Smooth muscle cell (in vitro differentiated cells): ENCODE results near the gene RNF183. TPM values are rescaled to one million over a fixed set of nuclear protein-coding genes. Genes with fewer than 3 reads are reported as not detected.
A peak's percentile ranks its signal among the peaks of the same experiment; 100 is the strongest.

ENCODE experiments used
- DNase-seq: peaks from one replicate; lab custom pipeline; 2025; ENCODE audit not compliant: unreplicated experiment; lab: John Stamatoyannopoulos, UW
- H2AFZ ChIP-seq: fragments of 200-600 bp; sonication (generic); 2 replicates; pipeline ENCODE4 v1.6.0; 2016; ENCODE audit warnings: antibody characterized with exemption, low read depth, mild to moderate bottlenecking
- H3F3A ChIP-seq: fragments of 200-600 bp; sonication (generic); 2 replicates; pipeline ENCODE4 v1.6.0; 2017; ENCODE audit warnings: antibody characterized with exemption, low read depth
- H3K27ac ChIP-seq: fragments of 200-600 bp; sonication (generic); 2 replicates; pipeline ENCODE4 v1.5.1; 2016; ENCODE audit warnings: low read depth, mild to moderate bottlenecking
- H3K27me3 ChIP-seq: fragments of 200-600 bp; sonication (generic); 2 replicates; pipeline ENCODE4 v1.6.1; 2016; ENCODE audit warnings: low read depth, mild to moderate bottlenecking
- H3K36me3 ChIP-seq: fragments of 200-600 bp; sonication (generic); 2 replicates; pipeline ENCODE4 v1.5.1; 2016; ENCODE audit warnings: low read depth
- H3K4me1 ChIP-seq: fragments of 200-600 bp; sonication (generic); 2 replicates; pipeline ENCODE4 v1.5.1; 2016; ENCODE audit warnings: low read depth
- H3K4me2 ChIP-seq: fragments of 200-600 bp; sonication (generic); 2 replicates; pipeline ENCODE4 v1.6.0; 2016; ENCODE audit warnings: mild to moderate bottlenecking
- H3K4me3 ChIP-seq: fragments of 200-600 bp; sonication (generic); 2 replicates; pipeline ENCODE4 v1.5.1; 2016; ENCODE audit warnings: mild to moderate bottlenecking
- H3K79me2 ChIP-seq: fragments of 200-600 bp; sonication (generic); 2 replicates; pipeline ENCODE4 v1.6.0; 2016; ENCODE audit warnings: low read depth, mild to moderate bottlenecking
- H3K9ac ChIP-seq: fragments of 200-600 bp; sonication (generic); 2 replicates; pipeline ENCODE4 v1.6.0; 2016; ENCODE audit warnings: low read depth
- H3K9me3 ChIP-seq: fragments of 200-600 bp; sonication (generic); replicated peaks from 2 replicates; pipeline ENCODE4 v1.5.1; 2016; ENCODE audit warnings: low read depth
- H4K20me1 ChIP-seq: fragments of 200-600 bp; sonication (generic); 2 replicates; pipeline ENCODE4 v1.6.0; 2016; ENCODE audit warnings: low read depth
- CTCF ChIP-seq: fragments of 200-600 bp; sonication (generic); IDR thresholded peaks from 2 replicates; pipeline ENCODE4 v1.5.1; 2017; ENCODE audit warnings: borderline replicate concordance, mild to moderate bottlenecking, antibody characterized with exemption; ENCODE audit not compliant: insufficient read depth, poor library complexity, severe bottlenecking
- WGBS: methylation state at CpG from one replicate; pipeline ENCODE4 v1.1.7; 2016; ENCODE audit warnings: low lambda C conversion rate; 5-methylcytosine and 5-hydroxymethylcytosine counted together
- polyA plus RNA-seq: library from polyadenylated mRNA; unstranded; fragments of >200 nt; fragmentation: Nextera tagmentation; extraction: Ambion mirVana; gene quantifications from 2 replicates; pipeline ENCODE4 v1.2.1, GENCODE V29; 2016
- total RNA-seq: library from RNA; depleted of rRNA; stranded (reverse); fragments of >200 nt; gene quantifications from 2 replicates; pipeline ENCODE4 v1.2.3, GENCODE V29; 2014

Gene RNF183
- total and polyA plus RNA-seq, 2 experiments from 2014 or later = 0.66 to 2.3 TPM

GRCh38 chr9:113266174-113266573, 37.0 kb downstream of the RNF183 start:
- Histone ChIP-seq H3F3A (no peaks in the 10 kb centered on the region), H4K20me1 (no peaks in the 10 kb centered on the region), H3K36me3 (peaks cover 8% of the 10 kb centered on the region), H3K9me3 (no peaks in the 10 kb centered on the region), H3K9ac (no peak overlapping the region), H3K4me2 (no peak overlapping the region), H3K27ac (peak overlapping the region; percentile 11), H3K27me3 (no peaks in the 10 kb centered on the region), H2AFZ (no peak overlapping the region), H3K79me2 (no peaks in the 10 kb centered on the region), H3K4me1 (no peaks in the 10 kb centered on the region), H3K4me3 (no peak overlapping the region)
- TF ChIP-seq CTCF = no peak
- 56% methylated on average over 3 of the region's 3 CpGs for WGBS
- DNase-seq = no peak

- no peak overlapping the region for H3K9ac ChIP-seq
- H2AFZ ChIP-seq = no peak overlapping the region
- no peak overlapping the region for H3K4me2 ChIP-seq
- no peak for TF ChIP-seq CTCF
- H3K4me3 ChIP-seq = no peak overlapping the region
- WGBS = 96% methylated on average over 1 of the region's 1 CpG
- H3K27ac ChIP-seq = no peak overlapping the region
- no peaks in the 10 kb centered on the region for H3K4me1 ChIP-seq
- H3K79me2 ChIP-seq = no peaks in the 10 kb centered on the region
- no peaks in the 10 kb centered on the region for H3K9me3 ChIP-seq
- H3F3A ChIP-seq = no peaks in the 10 kb centered on the region
- no peak for DNase-seq
- no peaks in the 10 kb centered on the region for H3K27me3 ChIP-seq
- H3K36me3 ChIP-seq = peaks cover 8% of the 10 kb centered on the region
- no peaks in the 10 kb centered on the region for H4K20me1 ChIP-seq
These were observed 41.1 kb downstream of the RNF183 start for GRCh38 chr9:113261917-113262671.

- no peak overlapping the region for H3K4me3 ChIP-seq
- no peaks in the 10 kb centered on the region for H3K79me2 ChIP-seq
- no peaks in the 10 kb centered on the region for H3K9me3 ChIP-seq
- WGBS = 100% methylated on average over 1 of the region's 1 CpG
- H4K20me1 ChIP-seq = peaks cover 23% of the 10 kb centered on the region
- H3K9ac ChIP-seq = no peak overlapping the region
- H3F3A ChIP-seq = no peaks in the 10 kb centered on the region
- no peak for TF ChIP-seq CTCF
- H3K4me2 ChIP-seq = no peak overlapping the region
- no peaks in the 10 kb centered on the region for H3K4me1 ChIP-seq
- H2AFZ ChIP-seq = no peak overlapping the region
- H3K36me3 ChIP-seq = peaks cover 12% of the 10 kb centered on the region
- no peaks in the 10 kb centered on the region for H3K27me3 ChIP-seq
- no peak for DNase-seq
- no peak overlapping the region for H3K27ac ChIP-seq
These were observed 44.9 kb downstream of the RNF183 start for GRCh38 chr9:113258282-113258681.

GRCh38 chr9:113257863-113258262, 45.3 kb downstream of the RNF183 start:
- Histone ChIP-seq H3K27me3 (no peaks in the 10 kb centered on the region), H3K36me3 (peaks cover 12% of the 10 kb centered on the region), H2AFZ (no peak overlapping the region), H3K4me2 (no peak overlapping the region), H3K9ac (no peak overlapping the region), H3K79me2 (no peaks in the 10 kb centered on the region), H3K4me1 (no peaks in the 10 kb centered on the region), H4K20me1 (peaks cover 26% of the 10 kb centered on the region), H3K27ac (no peak overlapping the region), H3K9me3 (no peaks in the 10 kb centered on the region), H3K4me3 (no peak overlapping the region), H3F3A (no peaks in the 10 kb centered on the region)
- WGBS = 98% methylated on average over 3 of the region's 3 CpGs
- no peak for DNase-seq
- TF ChIP-seq CTCF = no peak
